Cardiac muscle cell (in vitro differentiated cells and primary cell): ENCODE data around the gene NEUROG3. TPM values are rescaled to one million over a fixed set of nuclear protein-coding genes. Genes with fewer than 3 reads are reported as not detected.
"Not testable (repeated sequence)": the region's sequence is repeated elsewhere in the genome, so short reads cannot be mapped to it uniquely, and the experiment has no call there.

ENCODE experiments used
- DNase-seq, 2 donors: peaks; one replicate each; pipeline versions ENCODE4 v3.0.0 to v3.0.0-alpha.2; 2010 to 2017; ENCODE audit warnings: low read depth in 1 of 2, low spot score in 1 of 2
- H3K27ac ChIP-seq: fragments of 200-600 bp; sonication (generic); 2 replicates; pipeline ENCODE4 v1.5.1; 2016
- H3K27me3 ChIP-seq: fragments of 200-600 bp; sonication (generic); 2 replicates; pipeline ENCODE4 v1.6.0; 2016; ENCODE audit warnings: control low read depth
- H3K36me3 ChIP-seq: fragments of 200-600 bp; sonication (generic); 2 replicates; pipeline ENCODE4 v1.5.1; 2016; ENCODE audit warnings: control low read depth
- H3K4me1 ChIP-seq: fragments of 200-600 bp; sonication (generic); 2 replicates; pipeline ENCODE4 v1.8.1; 2017; ENCODE audit warnings: low read depth, mild to moderate bottlenecking, mixed run types
- H3K4me3 ChIP-seq: fragments of 200-600 bp; sonication (generic); 2 replicates; pipeline ENCODE4 v1.5.1; 2016; ENCODE audit warnings: mild to moderate bottlenecking
- H3K9me3 ChIP-seq: fragments of 200-600 bp; sonication (generic); 2 replicates; pipeline ENCODE4 v1.5.1; 2017; ENCODE audit warnings: low read depth, mild to moderate bottlenecking, control low read depth
- CTCF ChIP-seq: IDR thresholded peaks from 2 replicates; pipeline ENCODE4 v1.5.1; 2012; ENCODE audit warnings: low read depth, mild to moderate bottlenecking, low read length
- polyA plus RNA-seq: library from polyadenylated mRNA; unstranded; fragments of >200 nt; fragmentation: Nextera tagmentation; extraction: Ambion mirVana; gene quantifications from 2 replicates; pipeline ENCODE4 v1.2.1, GENCODE V29; 2016
- total RNA-seq: library from RNA; depleted of rRNA; stranded (reverse); fragments of >200 nt; gene quantifications from 2 replicates; pipeline ENCODE4 v1.2.3, GENCODE V29; 2016

The NEUROG3 gene
- total and polyA plus RNA-seq, 2 experiments from 2014 or later: not detected

DNA sequence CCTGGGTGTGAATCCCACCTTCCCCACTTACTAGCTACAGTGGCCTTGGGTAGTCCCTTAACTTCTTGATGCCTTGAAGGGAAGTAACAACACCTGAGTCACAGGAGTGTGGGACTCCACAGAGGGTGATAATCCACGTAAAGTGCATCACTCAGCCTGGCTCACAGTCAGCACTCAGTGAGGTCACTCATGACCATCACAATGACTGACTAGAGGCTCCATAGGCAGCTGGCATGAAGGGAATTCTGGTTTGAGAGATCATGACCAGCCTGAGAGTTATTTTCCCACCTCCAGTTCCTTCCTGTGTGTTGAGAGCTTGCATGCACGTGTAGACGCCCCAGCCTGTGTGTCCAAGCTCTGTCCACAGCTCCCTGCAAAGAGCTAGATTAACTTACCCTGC, 34.8 kb downstream of the NEUROG3 start:
- H3K9me3 ChIP-seq: no peaks in the 10 kb centered on the region

GRCh38 chr10:69537449-69537848, 35.8 kb downstream of the NEUROG3 start:
- Histone ChIP-seq H3K27me3 (no peaks in the 10 kb centered on the region), H3K4me3 (no peak overlapping the region), H3K36me3 (no peaks in the 10 kb centered on the region), H3K27ac (no peak overlapping the region), H3K9me3 (no peaks in the 10 kb centered on the region), H3K4me1 (no peaks in the 10 kb centered on the region)
- DNase-seq: no peak
- TF ChIP-seq CTCF: no peak

More for the DNA sequence above, 34.8 kb downstream of the NEUROG3 start:
- Histone ChIP-seq H3K27ac (no peak overlapping the region), H3K4me3 (no peak overlapping the region), H3K36me3 (no peaks in the 10 kb centered on the region), H3K4me1 (no peaks in the 10 kb centered on the region), H3K27me3 (no peaks in the 10 kb centered on the region)
- no peak for TF ChIP-seq CTCF
- no peak for DNase-seq

DNA sequence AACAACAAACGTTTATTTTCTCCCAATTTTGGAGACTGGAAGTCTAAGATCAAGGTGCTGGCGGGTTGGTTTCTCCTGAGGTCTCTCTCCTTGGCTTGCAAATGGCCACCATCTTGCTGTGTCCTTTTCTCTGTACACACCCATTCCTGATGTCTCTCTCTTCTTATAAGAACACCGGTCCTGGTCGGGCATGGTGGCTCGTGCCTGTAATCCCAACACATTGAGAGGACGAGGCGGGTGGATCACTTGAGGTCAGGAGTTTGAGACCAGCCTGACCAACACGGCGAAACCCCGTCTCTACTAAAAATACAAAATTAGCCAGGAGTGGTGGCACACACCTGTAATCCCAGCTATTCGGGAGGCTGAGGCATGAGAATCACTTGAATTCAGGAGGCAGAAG, 36.7 kb downstream of the NEUROG3 start:
- not testable (repeated sequence) for H3K4me3 ChIP-seq, H3K9me3 ChIP-seq

GRCh38 chr10:69533658-69534057, 39.6 kb downstream of the NEUROG3 start:
- TF ChIP-seq CTCF: no peak
- no peaks in the 10 kb centered on the region for H3K27me3 ChIP-seq
- H3K4me1 ChIP-seq: no peaks in the 10 kb centered on the region
- no peaks in the 10 kb centered on the region for H3K36me3 ChIP-seq
- H3K27ac ChIP-seq: no peak overlapping the region
- H3K4me3 ChIP-seq: no peak overlapping the region
- no peaks in the 10 kb centered on the region for H3K9me3 ChIP-seq
- DNase-seq: no peak

More for the DNA sequence above, 36.7 kb downstream of the NEUROG3 start:
- not testable (repeated sequence) for H3K36me3 ChIP-seq, H3K4me1 ChIP-seq, H3K27me3 ChIP-seq, DNase-seq, H3K27ac ChIP-seq

DNA sequence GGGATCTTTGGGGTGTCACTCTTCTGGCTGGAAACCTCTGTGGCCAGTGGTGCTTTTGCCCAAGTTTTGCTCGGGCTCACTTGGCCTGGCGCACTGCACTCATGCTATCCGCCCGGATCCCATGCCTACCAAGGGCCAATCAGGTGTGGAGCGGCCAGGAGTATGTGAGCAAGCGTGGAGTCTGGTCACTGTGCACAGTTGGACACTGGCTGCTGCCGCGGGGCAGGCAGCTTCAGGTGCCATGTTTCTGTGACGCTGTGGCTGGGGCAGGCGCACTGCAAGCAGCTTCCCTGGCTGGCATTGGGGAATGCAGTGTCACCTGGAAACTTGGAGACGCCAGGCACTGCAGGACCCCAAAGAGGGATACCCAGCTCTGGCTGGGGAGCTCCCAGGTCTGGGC, 45.3 kb downstream of the NEUROG3 start:
- no peaks in the 10 kb centered on the region for H3K27me3 ChIP-seq
- H3K9me3 ChIP-seq: no peaks in the 10 kb centered on the region
- no peak overlapping the region for H3K27ac ChIP-seq
- H3K4me1 ChIP-seq: no peaks in the 10 kb centered on the region
- no peak overlapping the region for H3K4me3 ChIP-seq
- TF ChIP-seq CTCF: no peak
- H3K36me3 ChIP-seq: no peaks in the 10 kb centered on the region
- no peak for DNase-seq

Other genes starting within 250 kb of the NEUROG3 start
- gene TACR2, start 156.5 kb downstream of the NEUROG3 start, total RNA-seq: not detected in 2 replicates
- gene TACR2, start 156.5 kb downstream of the NEUROG3 start, polyA plus RNA-seq: 0.26 and 0.53 TPM in 2 replicates
- 179 and 289 TPM in 2 replicates for gene TSPAN15, start 122.0 kb downstream of the NEUROG3 start, total RNA-seq
- gene TSPAN15, start 122.0 kb downstream of the NEUROG3 start, polyA plus RNA-seq: 252 and 541 TPM in 2 replicates
- 8.5 and 13.7 TPM in 2 replicates for gene FAM241B, start 56.8 kb upstream of the NEUROG3 start, total RNA-seq
- gene FAM241B, start 56.8 kb upstream of the NEUROG3 start, polyA plus RNA-seq: 42.4 and 45.3 TPM in 2 replicates
- gene COL13A1, start 228.5 kb upstream of the NEUROG3 start, total RNA-seq: 72.3 and 150 TPM in 2 replicates
- gene COL13A1, start 228.5 kb upstream of the NEUROG3 start, polyA plus RNA-seq: 57.2 and 95.2 TPM in 2 replicates